GM18526 (cell line): Measurements from ENCODE around the gene PCTP.

ENCODE experiments used
- POLR2A ChIP-seq: IDR thresholded peaks from 3 replicates; pipeline ENCODE4 v1.6.1; 2011; ENCODE audit not compliant: insufficient read length; ENCODE audit errors: extremely low read depth

PCTP gene

DNA sequence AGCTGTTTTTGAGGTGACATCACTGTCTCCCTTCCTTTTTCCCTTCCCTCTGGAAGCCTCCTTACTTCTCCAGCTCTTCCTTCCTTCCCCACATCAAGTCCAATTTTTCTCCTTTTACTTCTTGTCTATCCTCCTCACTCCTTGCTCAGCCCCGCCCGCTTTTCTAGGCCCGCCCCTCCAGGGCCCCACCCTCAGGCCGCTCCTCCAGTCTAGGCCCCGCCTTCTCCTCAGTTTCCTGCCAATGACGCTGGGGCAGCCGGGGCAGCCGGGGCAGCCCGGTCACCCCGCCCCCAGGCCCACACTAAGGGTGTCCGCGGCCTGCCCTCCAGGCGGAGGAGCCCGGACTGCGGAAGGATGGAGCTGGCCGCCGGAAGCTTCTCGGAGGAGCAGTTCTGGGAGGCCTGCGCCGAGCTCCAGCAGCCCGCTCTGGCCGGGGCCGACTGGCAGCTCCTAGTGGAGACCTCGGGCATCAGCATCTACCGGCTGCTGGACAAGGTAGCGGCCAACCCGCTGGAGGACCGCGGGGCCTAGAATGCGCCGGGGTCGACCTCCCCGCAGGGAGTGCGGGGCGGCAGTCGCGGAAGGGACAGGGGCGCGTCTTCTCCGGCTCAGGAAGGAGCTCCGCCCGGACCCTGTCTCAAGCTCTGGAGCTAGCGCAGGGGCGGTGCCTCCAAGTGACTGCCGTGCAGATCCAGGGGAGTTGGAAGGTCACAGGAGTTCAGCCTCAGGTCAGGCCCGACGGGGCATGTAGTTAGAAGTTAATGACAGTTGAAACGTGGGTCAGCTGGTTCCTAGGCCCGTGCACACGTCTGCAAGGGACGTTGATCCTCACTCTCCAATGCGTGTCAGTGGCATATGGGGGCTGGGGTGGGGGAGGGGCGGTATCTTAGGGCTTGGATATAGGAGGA lies at the start of gene PCTP:
Gene PCTP, plus strand, starts transcription at position 302 of the 908 bp plus-strand sequence. Its CDS starts 53 bp downstream, at position 355.
- TF ChIP-seq POLR2A = no peak

DNA sequence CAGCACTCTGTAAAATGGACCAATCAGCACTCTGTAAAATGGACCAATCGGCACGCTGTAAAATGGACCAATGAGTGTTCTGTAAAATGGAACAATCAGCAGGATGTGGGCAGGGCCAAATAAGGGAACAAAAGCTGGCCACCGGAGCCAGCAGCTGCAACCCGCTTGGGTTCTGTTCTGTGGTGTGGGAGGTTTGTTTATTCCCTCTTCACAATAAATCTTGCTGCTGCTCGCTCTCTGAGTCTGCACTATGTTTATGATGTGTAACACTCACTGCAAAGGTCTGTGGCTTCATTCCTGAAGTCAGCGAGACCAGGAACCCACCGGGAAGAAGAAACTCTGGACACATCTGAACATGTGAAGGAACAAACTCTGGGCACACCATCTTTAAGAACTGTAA lies 48.7 kb upstream of the PCTP start:
- no peak for TF ChIP-seq POLR2A

DNA sequence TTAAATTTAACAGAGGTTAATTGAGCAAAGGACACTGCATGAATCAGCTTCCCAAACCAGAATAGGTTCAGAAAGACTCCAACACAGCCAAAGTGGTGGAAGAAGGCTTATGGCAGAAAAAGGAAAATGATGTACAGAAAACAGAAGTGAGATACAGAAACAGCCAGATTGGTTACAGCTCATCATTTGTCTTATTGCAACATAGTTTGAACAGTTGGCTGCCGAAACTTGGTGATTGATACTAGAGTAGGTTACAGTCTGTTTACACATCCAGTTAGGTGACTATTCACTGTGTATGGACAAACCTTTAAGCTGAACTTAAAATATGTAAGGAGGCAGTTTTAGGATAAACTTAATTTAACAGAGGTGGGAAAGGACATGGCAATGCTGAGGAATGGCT lies 46.5 kb upstream of the PCTP start:
- no peak for TF ChIP-seq POLR2A

DNA sequence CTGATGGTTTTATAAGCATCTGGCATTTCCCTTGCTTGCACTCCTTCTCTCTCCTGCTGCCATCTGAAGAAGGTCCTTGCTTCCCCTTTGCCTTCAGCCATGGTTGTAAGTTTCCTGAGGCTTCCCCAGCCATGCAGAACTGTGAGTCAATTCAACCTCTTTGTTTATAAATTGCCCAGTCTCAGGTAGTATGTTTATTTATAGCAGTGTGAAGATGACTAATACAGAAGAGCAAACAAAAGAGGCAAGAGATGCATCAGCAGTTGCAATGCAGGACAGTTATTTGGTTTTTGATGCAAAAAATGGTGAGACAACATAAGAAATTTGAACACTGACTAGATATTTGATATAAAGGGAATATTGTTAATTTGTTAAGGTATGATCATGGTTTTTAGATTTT lies 45.0 kb upstream of the PCTP start:
- no peak for TF ChIP-seq POLR2A

DNA sequence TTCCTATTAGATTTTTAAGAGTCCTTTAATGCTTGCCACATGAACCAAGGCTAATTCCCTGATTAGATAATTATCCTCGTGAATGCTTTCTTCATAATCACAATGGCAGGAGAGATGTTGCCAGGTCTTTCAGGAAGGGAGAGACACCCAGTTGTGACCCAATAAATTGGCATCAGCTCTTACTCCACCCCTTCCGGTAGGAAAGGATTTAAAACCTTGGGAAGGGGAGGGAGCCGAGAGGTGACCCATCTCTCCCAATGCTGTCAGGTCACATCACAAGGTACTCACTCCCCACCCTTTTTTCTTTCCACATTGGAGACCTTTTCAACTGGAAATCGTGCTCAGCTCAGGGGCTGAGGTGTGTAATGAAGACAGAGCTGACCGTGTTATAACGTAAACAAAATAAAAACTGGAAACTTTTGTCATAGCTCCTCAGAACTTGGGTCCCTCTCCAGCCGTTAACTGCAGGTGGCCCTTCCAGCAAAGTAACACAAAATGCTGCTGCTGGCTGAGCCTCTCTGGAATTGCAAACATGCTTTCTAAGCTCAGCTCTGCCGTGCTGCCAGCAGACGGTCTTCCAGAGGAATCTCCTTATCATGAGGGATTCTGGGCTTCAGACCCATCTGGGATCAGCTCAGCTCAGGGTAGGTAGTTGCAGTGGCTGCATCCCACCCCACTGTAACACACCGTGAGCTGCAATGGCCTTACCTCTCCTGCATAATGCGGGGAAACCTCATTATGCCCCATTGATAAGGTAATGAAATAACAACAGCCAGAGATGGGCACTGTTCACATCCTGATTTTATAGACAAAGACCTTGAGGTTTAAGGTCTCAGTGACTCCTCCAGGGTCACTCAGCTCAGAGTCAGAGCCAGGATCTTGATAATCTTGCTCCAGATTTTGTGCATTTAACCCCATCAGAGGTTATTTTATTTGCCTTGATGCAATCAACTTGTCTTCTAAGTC lies 43.8 kb upstream of the PCTP start:
- TF ChIP-seq POLR2A = no peak

DNA sequence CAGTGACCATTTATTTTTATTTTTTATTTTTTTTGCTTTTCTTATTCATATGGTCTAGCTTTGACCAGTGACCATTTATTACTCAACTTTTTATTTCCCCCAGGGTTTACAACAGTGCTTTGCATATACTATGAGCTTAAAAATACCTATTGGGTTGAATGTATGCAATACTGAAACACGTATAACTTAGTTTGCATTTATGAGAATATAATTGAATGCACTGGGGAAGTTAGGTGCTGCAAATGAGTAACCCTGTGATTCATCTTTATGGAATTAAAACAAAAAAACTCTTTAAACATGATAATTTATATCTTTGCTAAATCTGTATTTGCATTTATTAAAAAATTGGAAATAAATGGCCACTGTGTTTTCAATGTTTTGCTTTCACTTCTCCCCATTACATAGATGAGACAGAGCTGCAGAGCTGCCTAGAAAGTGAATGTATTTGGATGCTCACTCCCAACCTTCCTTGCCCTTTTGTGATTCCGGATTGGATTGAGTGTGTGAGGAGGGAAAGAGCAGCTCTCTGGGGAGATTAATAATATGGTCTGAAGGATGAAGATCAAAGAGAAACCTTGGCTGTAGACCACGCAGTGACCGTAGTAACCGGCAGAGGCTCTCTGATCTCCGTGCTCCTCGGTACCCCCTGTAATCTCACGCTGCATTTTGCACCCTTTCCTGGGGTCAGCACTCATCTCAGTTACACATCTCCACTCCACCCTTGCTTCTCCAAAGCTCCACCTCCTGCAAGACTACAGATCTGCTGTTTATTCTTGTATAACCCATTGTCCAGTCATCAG lies 42.5 kb upstream of the PCTP start:
- TF ChIP-seq POLR2A = no peak

DNA sequence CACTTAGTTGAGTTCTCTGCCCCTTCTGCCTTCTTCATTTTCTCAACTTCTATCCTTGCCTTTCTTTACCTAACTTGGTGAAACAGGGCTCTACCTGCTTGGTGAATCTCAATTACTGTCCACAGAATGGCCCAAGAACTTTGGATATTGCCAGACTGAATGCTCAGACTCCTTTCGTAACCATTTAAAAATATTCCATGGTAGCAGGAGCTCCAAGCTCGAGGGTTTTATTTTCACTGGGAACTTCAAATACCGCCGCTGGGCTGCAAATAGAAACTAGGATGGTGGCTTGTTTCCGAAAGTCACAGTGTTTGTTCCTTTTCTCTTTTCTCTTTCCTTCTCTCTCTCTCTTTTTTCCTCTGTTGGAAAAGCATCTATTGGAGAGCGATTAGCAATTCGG lies 41.4 kb upstream of the PCTP start:
- TF ChIP-seq POLR2A = no peak

DNA sequence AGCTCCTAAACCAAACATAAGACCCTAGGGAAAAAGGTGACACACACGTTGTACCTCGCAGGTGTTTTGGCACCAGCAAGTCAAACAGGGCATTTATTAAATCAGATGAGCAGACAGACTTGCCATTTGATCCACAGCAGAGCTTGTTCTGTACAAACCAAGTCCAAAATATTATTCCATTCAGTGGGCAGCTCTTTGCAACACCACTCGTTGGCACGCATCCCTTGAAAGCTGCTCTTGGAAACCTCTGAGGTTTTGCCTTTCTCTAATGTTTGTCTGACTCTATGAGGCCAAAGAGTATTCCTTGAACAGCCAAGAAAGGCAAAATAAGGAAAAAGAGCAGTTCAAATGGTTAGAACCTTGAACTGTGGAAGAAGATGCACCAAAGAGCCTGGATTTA lies 40.9 kb upstream of the PCTP start:
- no peak for TF ChIP-seq POLR2A

DNA sequence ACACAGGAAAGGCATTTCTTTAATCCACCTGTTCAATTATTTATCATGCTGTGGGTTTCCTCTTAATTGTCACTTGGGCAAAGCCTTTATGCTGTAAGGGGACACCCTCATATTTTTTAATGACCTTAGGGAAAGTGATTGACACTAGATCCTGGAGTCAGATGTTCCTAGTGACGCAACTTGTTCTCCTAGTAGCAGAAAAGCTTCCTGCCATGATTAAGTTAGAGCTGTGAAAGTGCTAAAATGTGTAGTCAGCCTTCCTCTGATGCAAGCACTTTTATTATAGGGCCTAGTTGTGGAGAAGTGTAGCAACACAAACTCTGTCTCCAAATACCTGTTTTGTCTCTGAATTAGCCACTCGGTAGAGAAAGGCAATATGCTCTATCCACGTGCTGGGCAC lies 40.4 kb upstream of the PCTP start:
- TF ChIP-seq POLR2A = no peak

DNA sequence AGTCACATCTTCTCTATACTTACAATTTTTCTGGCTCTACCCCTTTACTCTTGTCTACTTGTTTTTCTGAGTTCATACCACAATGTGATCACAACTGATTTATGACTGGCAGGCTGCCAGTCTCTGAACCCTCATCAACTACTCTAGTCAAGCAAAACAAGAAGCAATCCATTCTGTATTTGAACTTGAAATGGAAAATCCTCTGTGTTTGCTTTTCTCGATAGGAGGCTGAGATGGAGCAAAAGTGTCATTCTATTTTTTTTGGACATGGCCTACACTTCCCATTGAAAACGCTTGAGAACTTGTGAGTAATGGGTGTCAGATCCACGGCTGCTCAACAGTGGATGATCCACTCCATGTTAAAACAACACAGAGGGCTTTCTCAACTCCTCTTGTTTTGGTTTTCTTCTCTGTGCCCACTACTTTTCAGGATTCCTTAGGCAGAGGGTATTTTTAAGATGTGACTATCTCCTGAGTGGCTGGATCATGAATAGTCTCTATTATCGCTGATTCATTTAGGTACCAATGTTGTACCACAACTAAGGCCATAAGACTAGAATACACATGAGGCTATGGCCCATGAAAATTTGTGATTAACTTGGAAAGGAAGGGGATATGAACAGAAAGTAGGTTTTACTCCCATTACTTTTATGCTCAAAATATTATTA lies 39.9 kb upstream of the PCTP start:
- no peak for TF ChIP-seq POLR2A

DNA sequence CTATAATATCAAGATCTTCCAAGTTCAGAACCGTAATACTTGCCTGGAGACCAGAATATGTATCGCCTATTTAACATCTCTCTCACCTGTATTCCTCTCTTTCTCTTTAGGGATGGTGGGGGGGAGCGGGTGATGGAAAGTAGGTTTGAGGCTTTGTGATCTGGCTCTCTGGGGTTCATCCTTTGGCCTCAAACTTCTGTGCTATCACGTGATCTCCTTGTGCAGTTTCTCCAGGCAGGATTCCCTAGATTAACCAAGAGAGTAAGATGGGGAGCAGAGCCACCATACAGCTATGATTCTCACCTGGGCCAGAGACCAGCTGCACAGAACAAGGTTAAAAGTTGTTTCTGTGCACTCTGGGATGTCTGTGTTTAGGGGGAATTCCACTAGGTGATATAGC lies 33.4 kb upstream of the PCTP start:
- no peak for TF ChIP-seq POLR2A

DNA sequence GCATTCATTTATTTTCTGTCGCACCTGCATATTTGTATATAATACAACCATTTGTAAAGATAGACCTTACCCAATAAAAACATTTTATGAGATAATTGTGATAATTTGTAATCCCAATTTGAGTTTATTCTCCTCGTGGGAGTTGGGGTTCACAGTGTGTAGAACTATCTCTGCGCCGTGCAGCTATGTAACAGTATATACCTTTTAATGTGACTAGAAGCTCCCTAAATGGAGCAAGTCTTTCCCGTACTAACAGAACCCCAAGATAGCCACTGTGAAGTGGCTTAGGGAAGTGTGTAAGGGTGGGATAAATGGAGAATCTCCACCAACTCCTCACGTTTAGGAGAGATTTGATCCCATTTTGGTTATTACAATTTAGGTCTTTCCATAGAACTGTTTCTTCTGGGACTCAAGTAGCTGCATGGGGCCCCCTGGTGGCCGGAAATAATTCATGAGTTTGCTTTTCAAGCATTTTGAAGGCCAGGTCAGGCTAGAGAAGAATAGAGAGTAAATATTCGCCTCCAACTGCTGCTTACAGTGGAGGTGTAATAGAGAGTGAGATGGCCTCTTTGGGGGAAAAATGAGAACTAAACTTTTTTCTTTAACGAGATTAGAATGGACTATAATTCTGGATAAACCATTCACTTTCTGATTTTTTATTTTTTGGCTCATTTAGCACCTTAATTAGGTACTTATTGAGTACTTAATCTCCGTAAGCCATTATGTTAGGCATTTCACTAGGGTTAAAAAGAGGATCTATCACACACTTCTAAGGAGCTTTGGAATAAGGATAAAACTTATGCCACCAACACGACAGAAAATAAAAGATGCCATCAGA lies 32.7 kb upstream of the PCTP start:
- TF ChIP-seq POLR2A = no peak

DNA sequence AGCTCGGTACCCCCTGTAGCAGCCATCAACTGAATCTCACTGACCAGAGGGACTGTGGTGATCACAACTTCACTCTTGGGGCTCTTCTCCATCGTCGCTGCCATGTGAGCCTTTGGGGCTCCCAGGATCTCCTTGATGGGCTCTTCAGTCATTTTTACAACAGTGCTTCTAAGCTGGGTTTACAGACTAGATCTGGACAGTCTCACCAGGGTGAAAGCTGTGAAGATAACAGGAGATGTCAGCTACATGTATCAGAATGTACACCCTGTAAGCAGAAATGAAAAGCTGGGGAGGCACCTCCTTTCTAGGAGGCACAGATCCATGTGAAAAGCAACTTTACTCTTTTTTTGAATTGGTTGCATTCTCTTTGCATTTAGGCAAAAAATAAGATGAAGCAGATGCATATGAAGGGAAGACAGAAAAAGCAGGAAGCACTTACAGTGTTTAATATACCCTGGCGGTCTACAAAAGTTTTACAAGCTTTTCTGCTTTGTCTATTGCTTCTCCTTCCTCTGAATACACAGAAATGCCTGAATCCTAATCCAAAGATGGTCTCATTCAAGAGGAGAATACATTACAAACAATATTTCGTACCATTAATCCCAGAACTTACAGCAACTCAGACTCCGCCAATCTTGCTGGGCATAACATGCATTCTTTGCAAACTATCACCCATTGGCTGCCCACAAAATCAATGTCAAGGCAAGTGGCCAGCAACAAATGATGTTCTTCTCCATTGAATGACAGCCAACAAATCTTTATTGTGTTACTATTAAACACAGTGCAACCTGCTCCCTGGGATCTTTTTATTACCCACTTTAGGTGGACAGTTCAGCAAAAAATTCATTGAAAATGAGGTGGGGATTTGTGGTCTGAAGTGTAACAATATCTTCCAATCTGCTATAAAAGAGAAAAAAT lies 29.7 kb upstream of the PCTP start:
- no peak for TF ChIP-seq POLR2A
